Stimulated activated naive CD8-positive, alpha-beta T cell treated with anti-CD3 and anti-CD28 coated beads, Interleukin-15, amount 100 ng/mL, for 72 hours (primary cell): ENCODE measurements around the gene MPDU1.
"Not testable (repeated sequence)": the region's sequence is repeated elsewhere in the genome, so short reads cannot be mapped to it uniquely, and the experiment has no call there.

ENCODE experiments used
- ATAC-seq: fragments of 150-1000 bp; cut with Tn5 transposase; 2 replicates; pipeline ENCODE4 v1.10.0; 2021; ENCODE audit warnings: mild to moderate bottlenecking, moderate library complexity
- DNase-seq, 2 donors: peaks; one replicate each; pipeline ENCODE4 v3.0.0; 2021 to 2022
- H3K27ac Mint-ChIP-seq, 2 donors: one replicate each; pipeline ENCODE4 v1.8.0; 2022; ENCODE audit warnings: mild to moderate bottlenecking in 2 of 2, mixed read lengths in 2 of 2, moderate library complexity in 2 of 2
- H3K27me3 Mint-ChIP-seq: one replicate; pipeline ENCODE4 v1.8.0; 2022; ENCODE audit warnings: mixed read lengths
- H3K4me1 Mint-ChIP-seq: one replicate; pipeline ENCODE4 v1.8.0; 2022; ENCODE audit warnings: mild to moderate bottlenecking, mixed read lengths
- H3K4me3 Mint-ChIP-seq, 2 donors: one replicate each; pipeline ENCODE4 v1.8.0; 2022; ENCODE audit warnings: mild to moderate bottlenecking in 2 of 2, mixed read lengths in 2 of 2, moderate library complexity in 1 of 2
- H3K9me3 Mint-ChIP-seq, 2 donors: one replicate each; pipeline ENCODE4 v1.8.0; 2022; ENCODE audit warnings: mixed read lengths in 2 of 2

MPDU1 gene

DNA sequence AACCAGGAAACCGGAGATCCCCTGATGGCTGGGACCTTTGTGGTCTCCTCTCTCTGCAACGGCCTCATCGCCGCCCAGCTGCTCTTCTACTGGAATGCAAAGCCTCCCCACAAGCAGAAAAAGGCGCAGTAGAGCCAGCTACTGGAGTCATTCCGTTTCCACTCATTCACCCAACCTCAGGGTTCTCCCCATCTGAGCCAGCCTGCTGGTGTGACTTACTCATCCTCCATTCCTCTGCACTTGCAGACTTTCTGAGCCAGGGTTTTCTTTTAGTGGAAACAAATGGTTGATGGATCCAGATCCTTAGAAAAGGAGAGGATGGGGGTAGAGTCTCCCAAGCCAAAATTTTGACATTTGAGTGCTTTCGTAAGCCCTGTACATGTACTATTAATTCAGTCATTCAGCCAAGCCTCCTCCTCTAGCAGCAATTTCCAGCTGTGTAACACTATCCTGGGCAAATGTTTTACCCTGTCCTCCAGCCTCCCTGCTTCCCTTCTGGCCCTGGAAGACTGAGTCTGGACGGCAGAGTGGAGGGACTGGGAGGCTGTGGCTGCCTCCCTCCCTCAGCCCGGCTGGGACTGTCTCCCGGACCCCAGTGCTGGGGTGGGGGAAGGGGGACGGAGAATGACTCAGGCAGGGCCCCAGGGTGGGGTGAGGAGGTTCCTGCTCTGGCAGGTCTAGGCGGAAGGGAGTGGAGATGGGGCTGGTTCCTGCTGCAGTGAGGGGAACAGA lies 3.9 kb downstream of the MPDU1 start:
- DNase-seq (no peak), ATAC-seq (no peak)
- Mint-ChIP-seq H3K4me1 (peaks cover 47% of the 10 kb centered on the region), H3K9me3 (no peaks in the 10 kb centered on the region), H3K27me3 (no peaks in the 10 kb centered on the region), H3K27ac (peak overlapping the region; percentile 48 to 52), H3K4me3 (no peak overlapping the region)

DNA sequence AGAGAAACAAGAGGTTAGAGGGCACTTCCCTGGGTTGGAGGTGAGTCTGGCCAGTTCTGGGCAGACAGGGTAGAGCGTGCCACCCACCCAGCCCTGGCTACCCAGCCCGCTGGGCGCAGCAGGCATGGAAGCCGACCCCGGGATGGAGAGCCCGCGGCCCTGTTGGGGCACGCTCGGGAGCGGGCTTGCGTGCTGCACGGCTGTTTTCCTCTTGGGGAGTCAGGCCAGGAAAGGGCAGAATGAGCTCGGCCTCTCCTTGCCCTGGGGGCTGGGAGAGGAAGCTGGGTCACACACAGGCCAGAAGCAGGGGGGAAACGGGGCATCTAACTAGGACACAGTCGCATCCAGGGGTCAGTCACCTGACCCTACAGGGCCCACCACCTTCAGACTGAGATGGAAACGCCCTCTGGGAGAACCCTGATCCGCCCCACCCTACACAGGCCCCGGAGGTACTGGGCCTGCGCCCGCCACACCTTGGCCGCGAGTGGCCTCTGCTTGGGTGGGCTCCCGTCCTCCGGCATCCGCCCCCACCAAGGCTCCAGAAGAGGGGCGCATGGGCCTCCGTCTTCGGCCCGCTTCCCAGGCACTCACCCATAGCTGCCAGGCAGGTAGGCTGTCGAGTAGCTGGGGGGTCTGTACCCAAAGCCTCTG lies 5.0 kb downstream of the MPDU1 start:
- Mint-ChIP-seq H3K27me3 (no peaks in the 10 kb centered on the region), H3K4me3 (no peak overlapping the region)

DNA sequence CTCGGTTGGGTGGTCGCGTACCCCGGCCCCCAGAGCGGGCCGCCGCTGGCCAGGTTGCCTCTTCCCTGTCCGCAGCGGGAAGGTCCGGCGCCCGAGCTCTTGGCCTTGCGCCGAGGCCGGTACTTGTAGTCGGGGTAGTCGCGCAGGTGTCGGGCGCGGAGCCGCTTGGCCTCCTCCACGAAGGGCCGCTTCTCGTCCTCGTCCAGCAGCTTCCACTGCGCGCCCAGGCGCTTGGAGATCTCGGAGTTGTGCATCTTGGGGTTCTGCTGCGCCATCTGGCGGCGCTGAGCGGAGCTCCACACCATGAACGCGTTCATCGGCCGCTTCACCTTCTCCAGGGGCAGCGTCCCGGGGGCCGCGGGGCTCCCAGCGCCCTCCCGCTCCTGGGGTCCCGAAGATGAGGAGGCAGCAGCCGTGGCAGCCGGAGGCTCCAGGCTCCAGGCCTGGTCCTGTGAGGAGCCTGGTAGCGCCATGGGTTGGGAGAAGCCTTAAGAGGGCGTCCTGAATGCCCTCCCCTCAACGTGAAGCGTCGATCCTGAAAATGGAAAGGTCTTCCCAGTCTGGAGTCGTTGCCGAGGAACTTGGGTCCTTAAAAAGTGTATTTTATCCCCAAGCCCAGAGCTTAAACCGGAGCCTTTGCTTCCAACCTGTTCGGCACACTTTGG lies 5.7 kb downstream of the MPDU1 start:
- Mint-ChIP-seq H3K4me3 (no peak overlapping the region), H3K4me1 (peaks cover 36% of the 10 kb centered on the region), H3K9me3 (no peaks in the 10 kb centered on the region), H3K27me3 (no peaks in the 10 kb centered on the region), H3K27ac (peak overlapping the region in 1 of 2 donors; percentile 42)
- ATAC-seq (peak; percentile 84), DNase-seq (peak; percentile 62 to 69)

More for the DNA sequence above, 5.0 kb downstream of the MPDU1 start:
- H3K9me3 Mint-ChIP-seq: no peaks in the 10 kb centered on the region
- ATAC-seq (no peak), DNase-seq (no peak)
- peak overlapping the region in 1 of 2 donors; percentile 75 for H3K27ac Mint-ChIP-seq
- peaks cover 37% of the 10 kb centered on the region for H3K4me1 Mint-ChIP-seq

DNA sequence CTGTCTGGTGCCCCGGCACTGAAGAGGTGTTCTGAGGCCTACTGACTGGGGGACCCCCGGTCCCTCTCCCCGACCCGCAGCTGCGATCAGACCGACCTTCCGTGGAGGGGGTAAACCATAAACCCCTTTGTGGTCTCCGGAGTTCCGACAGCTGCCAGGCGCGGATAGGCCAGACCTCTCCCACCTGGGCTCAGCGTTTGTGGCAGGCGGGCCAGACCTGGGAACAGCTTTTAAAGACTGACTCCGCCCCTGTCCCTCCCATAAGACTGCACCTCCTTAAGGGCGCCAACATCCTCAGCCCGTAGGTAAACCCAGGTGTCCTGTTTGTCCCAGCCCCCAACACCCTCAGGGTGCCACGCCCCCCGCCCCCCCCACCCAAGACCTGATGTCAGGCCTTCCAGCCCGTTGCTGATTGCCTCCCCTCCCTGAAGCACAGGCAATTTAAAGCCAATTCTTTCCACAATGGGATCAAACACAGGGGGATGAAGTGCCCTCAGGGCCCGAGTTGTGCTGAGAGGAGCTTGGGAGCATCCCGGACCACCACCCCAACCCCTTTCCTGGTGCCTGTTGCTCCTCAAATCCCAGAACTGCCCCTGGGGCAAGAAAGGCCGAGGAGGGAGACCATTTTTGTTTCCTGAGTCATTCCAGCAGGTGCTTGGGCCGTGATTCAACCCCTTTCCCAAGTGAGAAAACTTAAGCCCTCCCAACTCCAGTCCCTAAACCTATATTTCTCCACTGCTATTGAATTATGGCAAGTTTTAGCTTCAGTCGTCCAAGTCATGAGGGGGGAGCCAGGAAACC lies 6.4 kb downstream of the MPDU1 start, which contains the start of gene SOX15:
Gene SOX15 (minus strand): TSS at position 204 of the 801 bp plus-strand sequence. CDS start 418 bp downstream, outside the sequence.
- H3K4me1 Mint-ChIP-seq: peaks cover 29% of the 10 kb centered on the region
- no peaks in the 10 kb centered on the region for H3K27me3 Mint-ChIP-seq
- DNase-seq (no peak), ATAC-seq (no peak)
- no peak within 1 kb of the TSS for H3K4me3 Mint-ChIP-seq
- peak within 1 kb of the TSS; percentile 42 to 88 for H3K27ac Mint-ChIP-seq
- H3K9me3 Mint-ChIP-seq: no peaks in the 10 kb centered on the region

DNA sequence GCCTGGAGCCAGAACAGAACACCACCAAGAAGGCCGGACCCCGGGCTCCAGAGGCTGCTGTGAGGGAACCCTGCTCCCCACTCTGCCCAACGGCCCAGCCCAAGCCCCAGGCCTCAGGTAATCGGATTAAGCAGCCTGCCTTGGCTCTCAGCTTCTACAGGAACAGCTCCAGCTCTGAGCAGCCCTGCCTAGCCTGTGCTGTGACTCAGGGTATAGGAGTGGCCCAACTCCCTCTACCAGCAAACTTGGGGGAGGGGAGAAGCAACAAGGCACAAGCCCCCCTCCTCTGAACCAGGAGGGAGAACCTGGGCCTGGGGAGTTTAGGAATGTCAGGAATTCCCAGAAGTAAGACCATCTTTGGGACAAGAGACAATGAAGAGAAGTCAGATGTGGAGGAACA lies 7.1 kb downstream of the MPDU1 start:
- H3K27ac Mint-ChIP-seq: peak overlapping the region in 1 of 2 donors; percentile 88

DNA sequence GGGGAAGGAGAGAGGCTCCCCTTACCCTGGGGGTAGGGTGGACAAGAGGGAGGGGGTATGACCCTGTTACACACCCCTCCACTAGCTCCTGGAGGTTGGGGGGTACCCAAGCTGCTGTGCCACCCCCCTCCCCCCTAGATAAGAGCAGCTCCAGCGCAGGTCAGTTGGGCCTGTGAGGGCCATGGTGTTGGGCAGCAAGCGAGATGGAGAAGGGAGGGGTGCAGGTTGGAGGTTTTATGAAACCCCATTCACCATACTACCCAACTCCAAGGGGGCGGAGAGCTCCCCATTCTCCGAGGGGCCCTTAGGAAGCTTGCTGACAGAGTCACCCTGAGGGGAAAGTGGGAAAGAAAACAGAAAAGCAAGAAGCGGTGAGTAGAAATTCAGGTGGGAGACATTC lies 7.9 kb downstream of the MPDU1 start:
- H3K9me3 Mint-ChIP-seq: no peaks in the 10 kb centered on the region
- H3K27ac Mint-ChIP-seq: peak overlapping the region in 1 of 2 donors; percentile 65
- no peaks in the 10 kb centered on the region for H3K27me3 Mint-ChIP-seq
- ATAC-seq: no peak
- DNase-seq: peak in 1 of 2 donors; percentile 7
- H3K4me3 Mint-ChIP-seq: no peak overlapping the region
- H3K4me1 Mint-ChIP-seq: peaks cover 19% of the 10 kb centered on the region

More for the DNA sequence above, 7.1 kb downstream of the MPDU1 start:
- Mint-ChIP-seq H3K4me1 (peaks cover 22% of the 10 kb centered on the region), H3K4me3 (no peak overlapping the region), H3K27me3 (no peaks in the 10 kb centered on the region), H3K9me3 (no peaks in the 10 kb centered on the region)
- DNase-seq: no peak
- ATAC-seq: peak; percentile 24

DNA sequence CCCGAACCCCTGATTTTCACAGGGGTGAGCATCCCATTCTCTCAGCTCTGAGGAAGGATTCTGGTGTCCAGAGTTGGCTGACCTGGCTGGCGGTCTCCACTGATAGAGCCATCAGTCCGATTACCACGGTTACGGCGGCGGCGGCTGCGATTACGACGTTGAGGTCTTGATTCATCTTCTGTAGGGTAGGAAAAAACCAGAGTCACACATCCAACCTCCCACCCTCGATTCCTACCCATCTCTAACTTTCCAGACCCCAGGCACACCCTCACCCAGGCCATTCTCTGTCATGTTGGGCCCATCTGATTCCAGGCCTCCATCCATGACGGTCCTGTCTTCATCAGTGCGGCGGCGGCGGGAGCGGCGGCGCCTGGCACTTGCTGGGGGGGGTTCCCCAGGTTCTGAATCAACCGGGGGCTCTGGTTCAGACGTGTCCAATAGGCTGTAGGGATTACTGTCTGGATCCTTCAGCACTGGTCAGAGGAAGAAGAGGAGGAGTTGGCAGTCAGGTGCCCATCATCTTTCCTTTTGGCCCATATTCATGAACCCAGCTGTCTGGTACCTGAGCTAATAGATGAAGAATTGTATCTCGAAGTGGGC lies 8.9 kb downstream of the MPDU1 start:
- DNase-seq (no peak), ATAC-seq (no peak)
- H3K9me3 Mint-ChIP-seq: no peaks in the 10 kb centered on the region
- H3K27ac Mint-ChIP-seq: no peak overlapping the region
- peaks cover 13% of the 10 kb centered on the region for H3K4me1 Mint-ChIP-seq
- H3K27me3 Mint-ChIP-seq: no peaks in the 10 kb centered on the region
- H3K4me3 Mint-ChIP-seq: no peak overlapping the region

DNA sequence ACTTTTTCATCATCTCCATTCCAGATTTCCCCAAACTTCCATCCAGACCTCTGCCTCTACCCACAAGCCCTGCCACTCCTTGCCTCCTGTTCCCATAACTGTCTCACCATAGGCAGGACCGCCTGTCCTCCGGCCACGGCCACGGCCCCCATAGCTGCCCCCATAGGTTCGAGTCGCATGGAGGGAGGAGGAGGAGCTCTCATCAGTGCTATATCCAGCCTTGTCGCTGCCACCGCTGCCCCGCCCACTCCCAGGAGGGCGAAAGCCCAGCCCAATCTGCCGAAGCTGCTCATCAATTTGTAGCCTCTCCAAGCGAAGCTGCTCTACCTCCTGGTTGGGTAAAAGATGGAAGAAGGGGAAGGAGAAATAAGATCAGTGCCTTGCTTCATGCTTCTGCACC lies 9.6 kb downstream of the MPDU1 start:
- Mint-ChIP-seq H3K9me3 (no peaks in the 10 kb centered on the region), H3K4me1 (peaks cover 6% of the 10 kb centered on the region), H3K4me3 (no peak overlapping the region), H3K27me3 (no peaks in the 10 kb centered on the region), H3K27ac (peak overlapping the region in 1 of 2 donors; percentile 15)
- DNase-seq: peak in 1 of 2 donors; percentile 9
- ATAC-seq: no peak

DNA sequence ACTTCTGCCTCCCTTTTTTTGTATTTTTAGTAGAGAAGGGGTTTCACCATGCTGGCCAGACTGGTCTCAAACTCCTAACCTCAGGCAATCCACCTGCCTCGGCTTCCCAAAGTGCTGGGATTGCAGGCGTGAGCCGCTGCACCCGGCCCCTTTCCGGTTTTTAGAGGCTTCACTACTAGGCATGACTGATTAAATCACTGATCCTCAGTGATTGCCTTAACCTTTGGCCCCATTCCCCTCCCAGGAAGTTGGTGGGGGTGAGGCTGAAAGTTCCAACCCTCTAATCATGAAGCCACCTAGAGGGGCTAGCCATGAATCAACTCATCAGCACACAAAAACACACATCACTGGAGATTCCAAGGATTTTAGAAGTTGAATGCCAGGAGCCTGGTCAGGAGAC lies 13.9 kb downstream of the MPDU1 start:
- not testable (repeated sequence) for H3K4me1 Mint-ChIP-seq, H3K4me3 Mint-ChIP-seq, H3K9me3 Mint-ChIP-seq, H3K27me3 Mint-ChIP-seq, DNase-seq, H3K27ac Mint-ChIP-seq, ATAC-seq

DNA sequence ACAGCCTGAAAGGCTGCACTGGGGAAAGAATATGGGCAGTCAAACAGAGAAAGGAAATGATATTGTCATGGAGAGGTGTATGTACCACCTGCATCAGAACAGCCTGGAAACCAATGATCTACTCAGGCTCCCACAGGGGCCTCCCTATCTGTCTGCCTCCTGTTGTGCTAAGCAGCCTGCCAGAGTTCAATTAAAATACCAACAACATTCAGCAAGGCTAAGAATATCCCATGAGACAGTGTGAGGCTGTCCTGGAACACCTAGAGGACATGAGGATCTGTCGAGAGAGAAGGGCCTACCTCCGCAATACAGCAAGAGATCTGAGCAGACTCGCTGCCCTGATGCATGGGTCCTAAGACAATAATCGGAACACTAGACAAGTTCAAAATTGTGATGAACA lies 22.6 kb downstream of the MPDU1 start:
- H3K27me3 Mint-ChIP-seq: no peaks in the 10 kb centered on the region
- H3K4me1 Mint-ChIP-seq: peaks cover 20% of the 10 kb centered on the region
- H3K27ac Mint-ChIP-seq: peak overlapping the region in 1 of 2 donors; percentile 15
- H3K9me3 Mint-ChIP-seq: no peaks in the 10 kb centered on the region
- DNase-seq: no peak
- H3K4me3 Mint-ChIP-seq: no peak overlapping the region
- no peak for ATAC-seq

DNA sequence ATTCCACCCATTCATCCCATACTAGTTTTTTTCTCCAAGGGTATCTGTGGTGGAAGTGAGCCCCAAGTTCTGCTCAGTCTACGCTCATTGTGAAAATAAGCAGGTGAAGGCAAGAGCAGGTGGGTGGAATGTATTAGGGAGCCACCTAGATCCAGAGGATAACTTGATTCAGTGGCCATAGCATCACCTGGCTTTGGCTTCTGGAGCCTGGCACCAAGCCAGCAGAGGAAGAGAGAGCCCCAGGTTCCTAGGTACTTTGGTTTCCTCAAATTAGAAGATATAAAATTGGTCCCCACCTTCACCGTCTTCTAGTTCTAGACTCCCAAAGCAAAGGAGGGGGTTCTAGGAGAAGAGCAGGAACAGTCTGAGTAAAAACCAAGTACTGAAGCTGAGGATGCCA lies 27.0 kb downstream of the MPDU1 start:
- H3K27ac Mint-ChIP-seq: peak overlapping the region in 1 of 2 donors; percentile 4
- ATAC-seq (no peak), DNase-seq (no peak)
- no peak overlapping the region for H3K4me3 Mint-ChIP-seq
- peaks cover 47% of the 10 kb centered on the region for H3K4me1 Mint-ChIP-seq
- no peaks in the 10 kb centered on the region for H3K27me3 Mint-ChIP-seq
- H3K9me3 Mint-ChIP-seq: no peaks in the 10 kb centered on the region

DNA sequence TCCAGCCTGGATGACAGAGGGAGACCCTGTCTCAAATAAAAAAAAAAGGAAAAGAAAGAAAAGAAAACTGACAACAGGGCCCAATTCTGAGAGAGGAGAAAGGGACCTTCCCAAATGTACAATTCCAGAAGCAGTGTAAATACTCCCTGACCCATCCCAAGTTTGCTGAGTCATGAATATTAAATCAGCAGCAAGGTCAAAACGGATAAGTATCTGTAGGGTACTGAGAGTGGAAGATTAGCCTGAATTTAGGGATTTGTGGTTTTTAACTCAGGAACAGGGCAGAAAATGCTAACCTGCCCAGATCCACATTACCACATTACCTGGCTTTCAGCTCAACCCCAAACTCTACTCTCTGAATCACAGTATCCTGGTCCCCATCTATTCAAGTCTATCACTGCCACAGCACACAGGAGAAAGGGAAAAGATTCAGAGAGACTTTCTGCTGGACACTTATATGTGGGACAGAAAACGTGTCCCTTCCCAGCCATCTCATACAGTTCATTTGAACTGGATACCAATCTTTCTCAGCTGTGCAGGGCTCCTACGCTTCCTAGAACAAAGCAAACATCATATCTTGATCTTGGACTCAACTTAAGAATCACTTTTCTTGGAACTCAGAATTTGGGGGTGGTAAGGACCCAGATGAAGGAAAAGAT lies 28.1 kb downstream of the MPDU1 start:
- Mint-ChIP-seq H3K4me1 (peaks cover 38% of the 10 kb centered on the region), H3K9me3 (no peaks in the 10 kb centered on the region), H3K27me3 (no peaks in the 10 kb centered on the region), H3K4me3 (peak overlapping the region; percentile 47 to 65), H3K27ac (no peak overlapping the region)
- DNase-seq: no peak
- ATAC-seq: no peak

DNA sequence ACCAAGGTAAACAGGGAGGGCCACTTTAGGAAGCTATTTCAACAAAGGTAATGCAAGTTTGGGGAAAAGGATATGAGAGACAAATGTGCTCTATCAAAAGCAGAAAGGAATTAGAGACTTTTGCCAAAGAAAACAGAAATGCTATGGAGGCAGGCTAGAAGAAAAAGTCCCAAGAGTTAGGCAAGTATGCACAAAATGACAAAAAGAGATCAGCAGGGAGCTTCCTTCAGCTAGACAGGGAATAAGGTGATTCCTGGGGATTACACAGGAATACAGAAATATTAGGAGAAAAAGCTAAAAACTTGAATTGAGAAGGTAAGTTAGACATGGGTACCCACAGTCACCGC lies 28.6 kb downstream of the MPDU1 start:
- Mint-ChIP-seq H3K27ac (no peak overlapping the region), H3K4me3 (peak overlapping the region; percentile 47 to 65), H3K9me3 (no peaks in the 10 kb centered on the region), H3K4me1 (peaks cover 38% of the 10 kb centered on the region), H3K27me3 (no peaks in the 10 kb centered on the region)
- DNase-seq (no peak), ATAC-seq (no peak)

DNA sequence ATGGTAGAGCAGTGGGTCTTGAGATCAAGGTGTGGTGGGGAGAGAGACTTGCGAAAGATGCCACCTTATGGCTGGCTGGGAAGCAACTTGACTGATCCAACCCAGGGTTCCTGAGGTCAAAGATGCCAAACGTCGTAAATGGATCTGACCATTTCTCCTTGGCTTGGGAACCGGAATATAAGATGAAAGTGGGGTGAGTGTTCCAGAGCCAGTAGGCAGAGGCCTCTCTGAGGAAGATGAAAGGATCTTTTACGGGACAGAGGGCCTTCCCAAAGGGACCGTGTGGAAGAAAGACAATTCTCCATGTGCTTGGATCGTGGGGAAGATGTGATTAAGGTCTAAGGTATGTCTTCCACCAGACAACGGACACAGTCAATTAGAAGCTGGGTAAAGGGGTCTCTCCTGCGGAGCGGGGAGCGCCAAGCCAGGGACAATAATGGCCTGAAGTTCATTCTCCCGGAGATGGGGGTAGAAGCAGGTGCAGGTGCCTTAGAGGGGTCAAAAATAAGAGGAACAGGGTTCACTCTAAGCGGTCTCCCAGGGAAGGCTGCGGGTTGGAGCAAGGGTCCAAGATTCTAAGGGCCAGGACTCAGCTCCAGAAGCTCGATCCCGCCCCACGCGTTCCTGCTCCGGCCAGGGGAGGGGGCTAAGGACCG lies 30.2 kb downstream of the MPDU1 start:
- Mint-ChIP-seq H3K27ac (peak overlapping the region; percentile 81 to 97), H3K27me3 (no peaks in the 10 kb centered on the region), H3K9me3 (no peaks in the 10 kb centered on the region), H3K4me1 (peaks cover 38% of the 10 kb centered on the region), H3K4me3 (peak overlapping the region; percentile 84 to 88)
- ATAC-seq (no peak), DNase-seq (peak in 1 of 2 donors; percentile 13)
